GM18519 (cell line): ENCODE results near the gene CARHSP1.
A peak's percentile ranks its signal among the peaks of the same experiment; 100 is the strongest.
"Not testable (repeated sequence)": the region's sequence is repeated elsewhere in the genome, so short reads cannot be mapped to it uniquely, and the experiment has no call there.

ENCODE experiments used
- ATAC-seq: cut with Tn5 transposase; IDR thresholded peaks from one replicate; pipeline ENCODE4 v1.9.1; 2021; ENCODE audit warnings: mild to moderate bottlenecking, moderate library complexity; ENCODE audit not compliant: unreplicated experiment, low FRiP score

Gene CARHSP1

GRCh38 chr16:8893976-8894690 lies 25.3 kb upstream of the CARHSP1 start:
- no peak for ATAC-seq

GRCh38 chr16:8893426-8893825 lies 24.6 kb upstream of the CARHSP1 start:
- no peak for ATAC-seq

- peak; percentile 17 for ATAC-seq
These were observed 23.3 kb upstream of the CARHSP1 start for GRCh38 chr16:8892101-8892575.

GRCh38 chr16:8890549-8890921 lies 21.7 kb upstream of the CARHSP1 start:
- no peak for ATAC-seq

- ATAC-seq = no peak
These were observed 21.2 kb upstream of the CARHSP1 start for GRCh38 chr16:8889893-8890548.

- ATAC-seq = no peak
These were observed 20.4 kb upstream of the CARHSP1 start for GRCh38 chr16:8888951-8889892.

- ATAC-seq = no peak
These were observed 19.2 kb upstream of the CARHSP1 start for GRCh38 chr16:8887952-8888560.

GRCh38 chr16:8887431-8887765 lies 18.6 kb upstream of the CARHSP1 start:
- ATAC-seq = no peak

- no peak for ATAC-seq
These were observed 18.0 kb upstream of the CARHSP1 start for GRCh38 chr16:8886593-8887430.

GRCh38 chr16:8885674-8886592 lies 17.1 kb upstream of the CARHSP1 start:
- ATAC-seq = no peak

- no peak for ATAC-seq
These were observed 14.0 kb upstream of the CARHSP1 start for GRCh38 chr16:8882725-8883377.

GRCh38 chr16:8882041-8882617 lies 13.3 kb upstream of the CARHSP1 start, which contains the start of gene LITAFD:
TSS of gene LITAFD (plus strand) at chr16:8882351. CDS start at chr16:8884356, 2,005 bp downstream.
- no peak for ATAC-seq

- ATAC-seq = no peak
These were observed 12.2 kb upstream of the CARHSP1 start for GRCh38 chr16:8880839-8881510.

GRCh38 chr16:8878523-8878911 lies 9.7 kb upstream of the CARHSP1 start:
- no peak for ATAC-seq

GRCh38 chr16:8877894-8878522 lies 9.2 kb upstream of the CARHSP1 start:
- no peak for ATAC-seq

GRCh38 chr16:8875317-8875716 lies 6.5 kb upstream of the CARHSP1 start:
- ATAC-seq = not testable (repeated sequence)

GRCh38 chr16:8874388-8874787 lies 5.6 kb upstream of the CARHSP1 start:
- no peak for ATAC-seq
